ENCODE data around the gene ADGRG3. TPM values are rescaled to one million over a fixed set of nuclear protein-coding genes. Genes with fewer than 3 reads are reported as not detected.

ADGRG3 gene
- polyA plus RNA-seq, 3 donors, result 0.41 to 1.0 TPM; not detected in 1

- intact Hi-C loops (cut with micrococcal nuclease), result loop anchor here (1.0 to 10.0 kb wide), 8 partner anchors 38 to 430 kb away; partner anchors contain the start of genes CFAP20 (in 1 of the 2), DRC7 (in 1 of the 2), POLR2C (in 1 of the 2) and USB1 (in 1 of the 2)
- H3K27ac Mint-ChIP-seq, result peak overlapping the region; percentile 87 to 98 (median 95)
- no peaks in the 10 kb centered on the region for H3K27me3 ChIP-seq (ENCODE audit: control insufficient read depth in 2 of 2, insufficient read depth in 2 of 2, low read length in 2 of 2)
- under 1% methylated on average over 39 of the region's 45 CpGs for WGBS (ENCODE audit: insufficient coverage)
- peaks cover 10 to 12% of the 10 kb centered on the region in 2 donors for H3K36me3 Mint-ChIP-seq
- TF ChIP-seq, protein P1, sequence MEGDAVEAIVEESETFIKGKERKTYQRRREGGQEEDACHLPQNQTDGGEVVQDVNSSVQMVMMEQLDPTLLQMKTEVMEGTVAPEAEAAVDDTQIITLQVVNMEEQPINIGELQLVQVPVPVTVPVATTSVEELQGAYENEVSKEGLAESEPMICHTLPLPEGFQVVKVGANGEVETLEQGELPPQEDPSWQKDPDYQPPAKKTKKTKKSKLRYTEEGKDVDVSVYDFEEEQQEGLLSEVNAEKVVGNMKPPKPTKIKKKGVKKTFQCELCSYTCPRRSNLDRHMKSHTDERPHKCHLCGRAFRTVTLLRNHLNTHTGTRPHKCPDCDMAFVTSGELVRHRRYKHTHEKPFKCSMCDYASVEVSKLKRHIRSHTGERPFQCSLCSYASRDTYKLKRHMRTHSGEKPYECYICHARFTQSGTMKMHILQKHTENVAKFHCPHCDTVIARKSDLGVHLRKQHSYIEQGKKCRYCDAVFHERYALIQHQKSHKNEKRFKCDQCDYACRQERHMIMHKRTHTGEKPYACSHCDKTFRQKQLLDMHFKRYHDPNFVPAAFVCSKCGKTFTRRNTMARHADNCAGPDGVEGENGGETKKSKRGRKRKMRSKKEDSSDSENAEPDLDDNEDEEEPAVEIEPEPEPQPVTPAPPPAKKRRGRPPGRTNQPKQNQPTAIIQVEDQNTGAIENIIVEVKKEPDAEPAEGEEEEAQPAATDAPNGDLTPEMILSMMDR (IDR thresholded peaks at IDR 0.05), result no peak
- H4K20me1 ChIP-seq (ENCODE audit: insufficient read depth, low read length), result no peaks in the 10 kb centered on the region
- H3K4me3 ChIP-seq (replicated peaks in 1 of 3; ENCODE audit: low read depth in 2 of 3, low read length in 3 of 3), result peak overlapping the region; percentile 84 to 93 (median 91)
- peaks cover 21% of the 10 kb centered on the region for H3K4me1 Mint-ChIP-seq
- peaks cover 22 to 26% of the 10 kb centered on the region in 2 donors for H3K4me1 ChIP-seq (ENCODE audit: control insufficient read depth in 1 of 2, insufficient read depth in 2 of 2, low read length in 2 of 2)
- peak overlapping the region; percentile 98 for H2AFZ ChIP-seq (ENCODE audit: insufficient read depth, low read depth, low read length, poor library complexity, severe bottlenecking)
- peak overlapping the region; percentile 80 for H3K9ac ChIP-seq (ENCODE audit: insufficient read depth, low read length, poor library complexity, severe bottlenecking)
- peak; percentile 99 to 100 (median 100) for DNase-seq
- H3K9me3 ChIP-seq (replicated peaks in 1 of 2; ENCODE audit: control insufficient read depth in 1 of 2, insufficient read depth in 1 of 2, low read length in 2 of 2), result no peaks in the 10 kb centered on the region
- H3K9me3 Mint-ChIP-seq, result peaks cover 0 to 8% (median 0%) of the 10 kb centered on the region in 7 donors
- H3K36me3 ChIP-seq (replicated peaks in 1 of 2; ENCODE audit: control insufficient read depth in 1 of 2, insufficient read depth in 2 of 2, low read length in 2 of 2), result no peaks in the 10 kb centered on the region
- H3K4me2 ChIP-seq (replicated peaks; ENCODE audit: extremely low read depth, low read length, poor library complexity, severe bottlenecking), result peak overlapping the region; percentile 99
- peak overlapping the region; percentile 41 to 88 for H3K27ac ChIP-seq (ENCODE audit: low read depth in 1 of 2, low read length in 2 of 2)
- peaks cover 0 to 3% (median 2%) of the 10 kb centered on the region in 3 donors for H3K27me3 Mint-ChIP-seq (ENCODE audit: low read depth in 3 of 3)
- H3K79me2 ChIP-seq (ENCODE audit: insufficient read depth, low read length), result no peaks in the 10 kb centered on the region
- H3K4me3 Mint-ChIP-seq, result peak overlapping the region; percentile 96 to 99
These were observed 67.0 kb downstream of the ADGRG3 start for GRCh38 chr16:57734925-57735754.

DNA sequence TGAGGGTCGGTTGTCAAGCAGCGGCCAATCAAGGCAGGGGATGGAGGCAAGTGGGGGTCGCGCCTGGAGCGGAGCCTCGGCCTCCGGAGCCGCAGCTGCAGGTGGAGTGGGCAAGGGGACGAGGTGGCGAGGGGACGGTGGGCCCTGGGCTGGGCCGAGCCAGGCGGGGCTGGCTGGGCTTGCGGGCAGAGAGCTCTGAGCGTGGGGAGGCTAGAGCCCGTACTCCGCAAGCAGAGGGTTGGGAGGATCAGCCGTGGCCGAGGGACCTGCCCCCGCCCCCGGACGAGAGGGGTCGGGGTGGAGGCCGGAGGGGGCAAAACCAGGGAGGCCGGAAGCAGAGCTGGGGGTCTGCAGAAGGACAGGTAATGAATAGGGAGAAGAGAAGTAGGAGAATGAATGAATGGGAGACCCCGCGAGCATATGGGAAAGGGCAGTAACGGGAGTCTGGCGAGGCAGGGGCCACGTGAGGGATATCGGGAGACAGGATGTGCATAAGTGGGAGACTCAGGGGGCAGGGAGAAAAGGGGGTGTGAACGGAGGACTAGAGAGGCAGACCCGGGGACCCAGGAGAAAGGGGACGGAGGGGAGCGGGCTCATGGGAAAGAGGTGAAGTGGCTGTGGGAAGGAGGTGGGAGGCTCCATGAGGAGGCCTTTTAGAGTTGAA lies 67.8 kb downstream of the ADGRG3 start, which contains the start of gene KATNB1:
TSS of gene KATNB1 (plus strand) at position 16 of the 664 bp plus-strand sequence. CDS start 1,474 bp downstream, outside the sequence.
- H4K20me1 ChIP-seq (ENCODE audit: insufficient read depth, low read length), result no peaks in the 10 kb centered on the region
- H3K36me3 Mint-ChIP-seq, result peaks cover 10 to 14% of the 10 kb centered on the region in 2 donors
- under 1% methylated on average over 35 of the region's 35 CpGs for WGBS (ENCODE audit: insufficient coverage)
- TF ChIP-seq, protein P1 (IDR thresholded peaks at IDR 0.05), result no peak
- no peaks in the 10 kb centered on the region for H3K79me2 ChIP-seq (ENCODE audit: insufficient read depth, low read length)
- H3K27me3 ChIP-seq (ENCODE audit: control insufficient read depth in 2 of 2, insufficient read depth in 2 of 2, low read length in 2 of 2), result no peaks in the 10 kb centered on the region
- peaks cover 22 to 26% of the 10 kb centered on the region in 2 donors for H3K4me1 ChIP-seq (ENCODE audit: control insufficient read depth in 1 of 2, insufficient read depth in 2 of 2, low read length in 2 of 2)
- H3K4me2 ChIP-seq (replicated peaks; ENCODE audit: extremely low read depth, low read length, poor library complexity, severe bottlenecking), result peak within 1 kb of the TSS; percentile 99
- peak within 1 kb of the TSS; percentile 80 for H3K9ac ChIP-seq (ENCODE audit: insufficient read depth, low read length, poor library complexity, severe bottlenecking)
- peak within 1 kb of the TSS; percentile 41 to 88 for H3K27ac ChIP-seq (ENCODE audit: low read depth in 1 of 2, low read length in 2 of 2)
- H3K9me3 Mint-ChIP-seq, result peaks cover 0 to 8% (median 0%) of the 10 kb centered on the region in 7 donors
- peak within 1 kb of the TSS; percentile 96 to 99 for H3K4me3 Mint-ChIP-seq
- no peak for DNase-seq
- intact Hi-C loops (cut with micrococcal nuclease), result loop anchor here (1.0 to 10.0 kb wide), 6 partner anchors 89 to 431 kb away; partner anchors contain the start of genes CFAP20 (in 1 of the 2), POLR2C (in 1 of the 2), USB1 (in 1 of the 2) and ZNF319 (in 1 of the 2)
- H3K4me3 ChIP-seq (replicated peaks in 1 of 3; ENCODE audit: low read depth in 2 of 3, low read length in 3 of 3), result peak within 1 kb of the TSS; percentile 84 to 93 (median 91)
- H3K4me1 Mint-ChIP-seq, result peaks cover 21% of the 10 kb centered on the region
- H3K27me3 Mint-ChIP-seq (ENCODE audit: low read depth in 3 of 3), result peaks cover 0 to 3% (median 2%) of the 10 kb centered on the region in 3 donors
- H2AFZ ChIP-seq (ENCODE audit: insufficient read depth, low read depth, low read length, poor library complexity, severe bottlenecking), result peak within 1 kb of the TSS; percentile 98
- H3K27ac Mint-ChIP-seq, result peak within 1 kb of the TSS; percentile 87 to 98 (median 95)
- no peaks in the 10 kb centered on the region for H3K36me3 ChIP-seq (replicated peaks in 1 of 2; ENCODE audit: control insufficient read depth in 1 of 2, insufficient read depth in 2 of 2, low read length in 2 of 2)
- no peaks in the 10 kb centered on the region for H3K9me3 ChIP-seq (replicated peaks in 1 of 2; ENCODE audit: control insufficient read depth in 1 of 2, insufficient read depth in 1 of 2, low read length in 2 of 2)

Data from CD14-positive monocyte (primary cell).